DOHH2 (cell line): Measurements from ENCODE around the gene DCTD.

Source experiments
- CTCF ChIP-seq: fragments of 200-600 bp; sonication (generic); IDR thresholded peaks from one replicate; pipeline ENCODE4 v1.5.1; 2014; ENCODE audit warnings: antibody characterized with exemption, mild to moderate bottlenecking, low read depth, low read length; ENCODE audit not compliant: poor library complexity, severe bottlenecking
- EZH2phosphoT487 ChIP-seq: fragments of 200-600 bp; sonication (generic); IDR thresholded peaks from 2 replicates; pipeline ENCODE4 v1.6.1; 2017; ENCODE audit warnings: borderline replicate concordance, mild to moderate bottlenecking, antibody characterized with exemption, low read length, moderate library complexity, mixed read lengths

- TF ChIP-seq CTCF (no peak), EZH2phosphoT487 (no peak)
Measured at GRCh38 chr4:182901337-182901736, 15.8 kb downstream of the DCTD start.
